ENCODE results near the gene TMEM144.

GRCh38 chr4:158163941-158164767 is 46.1 kb upstream of the TMEM144 start:
- no peak for TF ChIP-seq SUZ12 (IDR thresholded peaks at IDR 0.05; ENCODE audit: extremely low read depth, insufficient read depth, insufficient read length)
- TF ChIP-seq YY1 (IDR thresholded peaks at IDR 0.05; ENCODE audit: insufficient read depth, insufficient read length) = no peak

All from NT2/D1 (cell line).